SK-N-MC (cell line): ENCODE measurements around the gene MESP2.

Source experiments
- DNase-seq: peaks from one replicate; pipeline ENCODE4 v3.0.0-alpha.2; 2011; ENCODE audit warnings: low read depth, low spot score
- H3K27ac ChIP-seq: fragments of 200-600 bp; sonication (generic); 2 replicates; pipeline ENCODE4 v1.5.1; 2016; ENCODE audit warnings: mixed run types
- H3K36me3 ChIP-seq: fragments of 200-600 bp; sonication (generic); 2 replicates; pipeline ENCODE4 v1.6.1; 2017; ENCODE audit warnings: antibody characterized with exemption, low read length, mixed read lengths; ENCODE audit not compliant: insufficient read depth
- H3K4me3 ChIP-seq: fragments of 200-600 bp; sonication (generic); 2 replicates; pipeline ENCODE4 v1.5.1; 2016
- H3K9ac ChIP-seq: fragments of 200-600 bp; sonication (generic); 2 replicates; pipeline ENCODE4 v1.8.0; 2017; ENCODE audit warnings: mixed run types, mixed read lengths; ENCODE audit not compliant: insufficient read length
- H3K9me3 ChIP-seq: fragments of 200-600 bp; sonication (generic); 2 replicates; pipeline ENCODE4 v1.6.1; 2017; ENCODE audit warnings: low read depth, mild to moderate bottlenecking, antibody characterized with exemption, low read length, moderate library complexity, mixed read lengths
- EZH2 ChIP-seq: fragments of 200-600 bp; sonication (generic); IDR thresholded peaks from one replicate; pipeline ENCODE4 v1.6.1; 2017; ENCODE audit warnings: antibody characterized with exemption
- FOXP2 ChIP-seq: optimal IDR thresholded peaks from 2 replicates; pipeline ENCODE3; 2011; ENCODE audit warnings: mild to moderate bottlenecking, moderate library complexity; ENCODE audit not compliant: insufficient read depth; ENCODE audit errors: extremely low read length, control extremely low read depth
- POLR2AphosphoS5 ChIP-seq: IDR thresholded peaks from 2 replicates; pipeline ENCODE4 v1.6.1; 2012; ENCODE audit warnings: mild to moderate bottlenecking, low read depth, low read length, borderline replicate concordance

The MESP2 gene

DNA sequence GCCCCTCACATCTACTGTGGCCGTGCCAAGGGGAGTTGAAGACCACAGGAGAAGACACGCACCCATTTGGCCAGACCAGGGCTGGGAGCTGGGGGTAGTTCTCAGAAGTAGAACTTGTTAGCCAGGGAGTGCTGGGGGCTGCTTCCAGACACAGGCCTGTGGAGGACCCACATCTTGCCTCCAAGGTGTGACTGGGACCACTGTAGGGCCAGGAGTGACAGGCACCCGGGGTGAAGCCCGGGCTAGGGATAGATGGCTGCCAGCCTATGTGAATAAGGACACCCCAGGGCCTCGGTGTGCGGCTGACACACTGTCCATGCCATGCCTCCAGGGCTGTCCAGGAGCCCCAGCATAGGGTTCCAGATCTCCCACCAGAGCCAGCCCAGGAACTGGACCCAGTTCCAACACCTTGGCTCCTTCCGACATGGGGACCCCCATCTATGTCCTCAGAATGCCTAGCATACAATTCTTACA lies 36.8 kb downstream of the MESP2 start:
- Histone ChIP-seq H3K36me3 (no peaks in the 10 kb centered on the region), H3K9me3 (no peaks in the 10 kb centered on the region), H3K9ac (no peak overlapping the region), H3K27ac (no peak overlapping the region), H3K4me3 (no peak overlapping the region)
- DNase-seq, result no peak
- no peak for TF ChIP-seq FOXP2
- no peak for TF ChIP-seq POLR2AphosphoS5
- TF ChIP-seq EZH2, result no peak

DNA sequence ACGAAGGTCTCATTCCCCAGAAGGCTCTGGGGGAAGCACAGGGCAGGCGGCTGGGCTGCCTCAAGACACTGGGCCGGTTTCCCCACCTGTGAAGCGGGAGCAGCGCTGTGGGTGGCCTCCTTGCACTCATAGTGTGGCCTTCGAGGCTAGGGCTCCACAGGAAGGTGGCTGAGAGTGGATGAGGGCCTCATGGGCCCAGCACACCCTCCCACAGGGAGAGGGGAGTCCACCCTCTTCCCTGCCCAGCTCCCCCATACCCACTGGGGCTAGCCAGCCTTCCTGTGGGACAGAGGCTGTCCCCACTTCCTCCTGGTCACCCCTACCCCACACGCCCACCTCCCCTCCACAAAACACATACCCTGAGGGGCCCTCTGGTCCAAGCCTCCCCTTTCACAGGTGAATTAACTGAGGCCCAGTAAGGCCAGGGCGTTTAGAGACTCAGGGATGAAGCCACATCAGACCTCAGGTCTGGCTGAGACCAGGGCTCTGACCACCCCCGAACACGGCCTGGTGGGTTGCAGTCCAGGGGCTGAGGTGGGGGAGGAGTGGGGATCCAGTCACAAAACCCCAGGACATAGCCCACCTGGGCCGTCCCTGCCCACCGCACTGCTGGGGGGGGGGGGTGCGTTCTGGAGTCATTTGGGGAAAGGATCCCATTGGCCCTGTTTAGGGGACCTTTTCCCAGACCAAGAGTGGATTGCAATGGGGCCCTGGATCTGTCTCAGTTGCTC lies 37.4 kb downstream of the MESP2 start:
- no peak overlapping the region for H3K4me3 ChIP-seq
- H3K27ac ChIP-seq, result no peak overlapping the region
- no peaks in the 10 kb centered on the region for H3K9me3 ChIP-seq
- no peaks in the 10 kb centered on the region for H3K36me3 ChIP-seq
- H3K9ac ChIP-seq, result no peak overlapping the region
- DNase-seq, result no peak
- TF ChIP-seq FOXP2, result no peak
- no peak for TF ChIP-seq POLR2AphosphoS5
- TF ChIP-seq EZH2, result no peak

GRCh38 chr15:89814112-89814742 lies 38.1 kb downstream of the MESP2 start:
- H3K36me3 ChIP-seq, result no peaks in the 10 kb centered on the region
- H3K27ac ChIP-seq, result no peak overlapping the region
- no peaks in the 10 kb centered on the region for H3K9me3 ChIP-seq
- TF ChIP-seq FOXP2 (no peak), POLR2AphosphoS5 (no peak), EZH2 (no peak)
- no peak overlapping the region for H3K4me3 ChIP-seq
- H3K9ac ChIP-seq, result no peak overlapping the region
- DNase-seq, result no peak

DNA sequence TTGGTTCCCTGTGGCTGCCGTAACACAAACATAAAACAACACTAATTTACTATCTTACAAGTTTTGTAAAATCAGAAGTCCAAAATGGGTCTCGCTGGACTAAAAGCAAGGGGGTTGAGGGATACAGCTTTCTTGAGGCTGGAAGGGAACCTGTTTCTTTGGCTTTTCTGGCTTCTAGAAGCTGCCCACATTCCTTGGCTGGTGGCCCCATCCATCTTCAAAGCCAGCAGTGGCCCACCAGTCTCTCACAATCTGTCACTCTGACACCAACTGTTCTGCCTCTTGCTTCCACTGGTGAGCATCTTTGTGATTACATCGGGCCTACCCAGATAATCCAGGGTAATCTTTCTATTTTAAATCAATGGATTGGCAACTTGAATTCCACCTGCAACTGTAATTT lies 39.6 kb downstream of the MESP2 start:
- Histone ChIP-seq H3K36me3 (no peaks in the 10 kb centered on the region), H3K9ac (no peak overlapping the region), H3K4me3 (no peak overlapping the region), H3K9me3 (no peaks in the 10 kb centered on the region), H3K27ac (no peak overlapping the region)
- TF ChIP-seq EZH2 (no peak), POLR2AphosphoS5 (no peak), FOXP2 (no peak)
- no peak for DNase-seq

DNA sequence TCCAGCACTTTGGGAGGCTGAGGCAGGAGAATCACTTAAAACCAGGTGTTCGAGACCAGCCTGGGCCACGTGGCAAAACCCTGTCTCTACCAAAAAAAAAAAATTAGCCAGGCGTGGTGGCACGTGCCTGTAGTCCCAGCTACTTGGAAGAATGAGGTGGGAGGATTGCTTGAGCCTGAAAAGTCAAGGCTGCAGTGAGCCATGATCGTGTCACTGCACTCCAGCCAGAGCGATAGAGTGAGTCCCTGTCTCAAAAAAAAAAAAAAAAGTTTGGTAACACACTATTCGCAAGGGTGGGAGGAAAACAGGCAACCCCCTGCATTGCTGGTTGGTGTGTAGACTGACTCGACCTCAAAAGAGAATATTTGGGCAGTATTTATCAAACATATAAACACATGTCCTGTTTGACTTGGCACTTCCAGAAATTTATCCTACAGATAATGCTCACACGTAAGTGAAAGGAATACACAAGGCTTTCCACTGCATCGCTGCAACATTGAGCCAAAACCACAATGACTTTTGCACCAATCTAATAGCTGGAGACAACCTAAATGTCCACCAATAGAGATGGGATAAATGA lies 41.7 kb downstream of the MESP2 start:
- no peak for TF ChIP-seq POLR2AphosphoS5
- no peak for TF ChIP-seq EZH2
- H3K27ac ChIP-seq, result no peak overlapping the region
- H3K9ac ChIP-seq, result peak overlapping the region; percentile 3
- H3K9me3 ChIP-seq, result no peaks in the 10 kb centered on the region
- no peak overlapping the region for H3K4me3 ChIP-seq
- no peaks in the 10 kb centered on the region for H3K36me3 ChIP-seq
- no peak for DNase-seq

GRCh38 chr15:89818287-89818686 lies 42.2 kb downstream of the MESP2 start:
- Histone ChIP-seq H3K27ac (no peak overlapping the region), H3K36me3 (no peaks in the 10 kb centered on the region), H3K9me3 (no peaks in the 10 kb centered on the region), H3K4me3 (no peak overlapping the region), H3K9ac (peak overlapping the region; percentile 3)
- TF ChIP-seq FOXP2 (no peak), POLR2AphosphoS5 (no peak), EZH2 (no peak)
- DNase-seq, result no peak

- no peak for DNase-seq
- Histone ChIP-seq H3K9me3 (no peaks in the 10 kb centered on the region), H3K9ac (no peak overlapping the region), H3K36me3 (no peaks in the 10 kb centered on the region), H3K27ac (no peak overlapping the region), H3K4me3 (no peak overlapping the region)
- TF ChIP-seq FOXP2 (no peak), EZH2 (no peak), POLR2AphosphoS5 (no peak)
Measured at GRCh38 chr15:89820666-89821611, 44.8 kb downstream of the MESP2 start.

GRCh38 chr15:89822026-89822425 lies 45.9 kb downstream of the MESP2 start:
- H3K9me3 ChIP-seq, result no peaks in the 10 kb centered on the region
- no peaks in the 10 kb centered on the region for H3K36me3 ChIP-seq
- no peak overlapping the region for H3K9ac ChIP-seq
- no peak overlapping the region for H3K27ac ChIP-seq
- no peak for TF ChIP-seq FOXP2
- no peak for TF ChIP-seq EZH2
- no peak overlapping the region for H3K4me3 ChIP-seq
- DNase-seq, result no peak
